Esophagus muscularis mucosa (tissue), 3 donors: ENCODE data around the gene CHMP6.

Source experiments
- CTCF ChIP-seq, 3 experiments: fragments of 200-600 bp in 2 of 3; fragments of 450-650 bp in 1 of 3; sonication (generic) in 2 of 3; IDR thresholded peaks; one replicate each; pipeline ENCODE4 v1.5.1; 2017 to 2019; ENCODE audit warnings: antibody characterized with exemption in 3 of 3, mild to moderate bottlenecking in 2 of 3, moderate library complexity in 1 of 3
- POLR2A ChIP-seq: fragments of 450-650 bp; IDR thresholded peaks from one replicate; pipeline ENCODE4 v1.6.1; 2017; ENCODE audit warnings: antibody characterized with exemption, moderate library complexity, mild to moderate bottlenecking, low read depth

- no peak for TF ChIP-seq POLR2A
- peak in 1 of 3 experiments; percentile 14 for TF ChIP-seq CTCF (IDR thresholded peaks at IDR 0.05)
Observed at GRCh38 chr17:80961541-80962330, 29.9 kb upstream of the CHMP6 start.
